ENCODE data around the gene LGALS9.

Gene LGALS9

DNA sequence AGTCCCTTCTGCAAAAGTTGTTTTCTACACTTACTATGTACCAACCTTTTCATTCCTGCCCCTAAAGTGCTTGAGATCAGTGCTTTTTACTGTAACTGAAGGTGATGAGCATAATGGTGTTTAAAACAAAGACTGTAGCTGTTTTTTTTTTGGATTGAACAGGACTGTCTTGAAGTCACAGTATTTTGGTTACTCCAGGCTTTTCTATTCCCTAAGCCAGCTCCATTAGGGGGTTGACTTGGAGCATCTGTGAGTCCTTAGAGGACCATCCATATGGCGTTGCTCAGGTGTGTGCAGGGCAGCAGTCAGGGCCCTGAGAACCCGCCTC, 29.0 kb upstream of the LGALS9 start:
- no peak for DNase-seq (ENCODE audit: low read depth, low spot score)

DNA sequence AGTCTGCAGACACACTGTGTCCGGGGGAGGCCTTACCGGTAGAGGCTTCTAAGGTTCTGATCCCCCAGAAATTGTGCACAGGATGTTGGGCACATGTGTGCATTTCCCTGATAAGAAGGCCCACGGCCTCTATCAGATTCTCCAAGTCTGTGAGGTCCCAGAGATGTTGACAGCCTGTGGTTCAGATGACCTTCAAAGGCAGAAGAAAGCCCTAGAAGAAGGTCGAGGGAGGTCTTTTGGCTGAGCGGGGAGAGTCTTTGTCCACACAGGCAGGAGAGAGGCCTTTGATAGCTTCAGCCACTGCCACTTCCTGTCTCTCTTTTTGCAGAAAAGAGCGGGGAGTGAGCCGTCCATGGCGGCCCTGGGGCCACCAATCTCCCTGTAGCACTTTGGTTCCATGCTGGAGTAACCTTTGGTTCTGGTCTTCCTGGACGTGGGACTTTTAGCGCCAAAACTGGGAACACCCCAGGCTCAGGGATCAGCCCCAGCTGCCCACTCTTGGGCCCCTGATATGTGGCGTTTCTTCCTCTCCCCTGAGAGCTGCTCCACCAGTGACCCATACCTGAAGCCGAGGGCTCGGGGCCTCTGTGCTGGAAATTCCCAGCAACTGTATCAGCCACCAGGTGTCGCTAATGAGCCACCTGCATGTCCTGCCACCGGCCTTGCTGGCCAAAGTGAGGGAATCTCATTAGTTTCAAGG, 28.1 kb upstream of the LGALS9 start:
- in situ Hi-C loops (cut with HindIII; ENCODE audit: low sequenced_read_pairs), result no loop called here
- TF ChIP-seq, protein P1, sequence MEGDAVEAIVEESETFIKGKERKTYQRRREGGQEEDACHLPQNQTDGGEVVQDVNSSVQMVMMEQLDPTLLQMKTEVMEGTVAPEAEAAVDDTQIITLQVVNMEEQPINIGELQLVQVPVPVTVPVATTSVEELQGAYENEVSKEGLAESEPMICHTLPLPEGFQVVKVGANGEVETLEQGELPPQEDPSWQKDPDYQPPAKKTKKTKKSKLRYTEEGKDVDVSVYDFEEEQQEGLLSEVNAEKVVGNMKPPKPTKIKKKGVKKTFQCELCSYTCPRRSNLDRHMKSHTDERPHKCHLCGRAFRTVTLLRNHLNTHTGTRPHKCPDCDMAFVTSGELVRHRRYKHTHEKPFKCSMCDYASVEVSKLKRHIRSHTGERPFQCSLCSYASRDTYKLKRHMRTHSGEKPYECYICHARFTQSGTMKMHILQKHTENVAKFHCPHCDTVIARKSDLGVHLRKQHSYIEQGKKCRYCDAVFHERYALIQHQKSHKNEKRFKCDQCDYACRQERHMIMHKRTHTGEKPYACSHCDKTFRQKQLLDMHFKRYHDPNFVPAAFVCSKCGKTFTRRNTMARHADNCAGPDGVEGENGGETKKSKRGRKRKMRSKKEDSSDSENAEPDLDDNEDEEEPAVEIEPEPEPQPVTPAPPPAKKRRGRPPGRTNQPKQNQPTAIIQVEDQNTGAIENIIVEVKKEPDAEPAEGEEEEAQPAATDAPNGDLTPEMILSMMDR (IDR thresholded peaks at IDR 0.05; ENCODE audit: low read depth, low read length), result peak; percentile 99
- no peak overlapping the region for H3K4me3 ChIP-seq (ENCODE audit: low read depth, low read length)
- DNase-seq (ENCODE audit: low read depth, low spot score), result peak; percentile 63

More for the DNA sequence above, 29.0 kb upstream of the LGALS9 start:
- TF ChIP-seq, protein P1 (IDR thresholded peaks at IDR 0.05; ENCODE audit: low read depth, low read length), result no peak
- in situ Hi-C loops (cut with HindIII; ENCODE audit: low sequenced_read_pairs), result no loop called here
- H3K4me3 ChIP-seq (ENCODE audit: low read depth, low read length), result no peak overlapping the region

DNA sequence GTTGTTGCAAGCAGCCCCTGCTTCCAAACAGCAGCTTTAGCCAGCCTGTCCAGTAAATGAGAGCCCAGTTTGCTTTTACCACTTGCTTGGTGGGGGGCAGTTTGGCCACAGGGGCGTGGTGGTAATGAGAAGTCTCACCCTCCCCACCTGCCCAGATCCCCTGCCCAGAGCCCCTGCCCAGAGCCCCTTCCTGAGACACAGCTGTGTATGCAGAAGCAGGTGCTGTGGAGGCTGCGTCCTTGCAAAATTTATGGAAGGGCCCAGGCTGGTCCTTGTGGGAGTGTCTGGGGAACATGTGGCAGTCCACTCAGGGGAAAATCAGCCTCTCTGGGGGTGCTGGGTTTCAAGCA, 27.6 kb upstream of the LGALS9 start:
- TF ChIP-seq, protein P1 (IDR thresholded peaks at IDR 0.05; ENCODE audit: low read depth, low read length), result no peak
- H3K4me3 ChIP-seq (ENCODE audit: low read depth, low read length), result no peak overlapping the region
- in situ Hi-C loops (cut with HindIII; ENCODE audit: low sequenced_read_pairs), result no loop called here
- DNase-seq (ENCODE audit: low read depth, low spot score), result no peak

DNA sequence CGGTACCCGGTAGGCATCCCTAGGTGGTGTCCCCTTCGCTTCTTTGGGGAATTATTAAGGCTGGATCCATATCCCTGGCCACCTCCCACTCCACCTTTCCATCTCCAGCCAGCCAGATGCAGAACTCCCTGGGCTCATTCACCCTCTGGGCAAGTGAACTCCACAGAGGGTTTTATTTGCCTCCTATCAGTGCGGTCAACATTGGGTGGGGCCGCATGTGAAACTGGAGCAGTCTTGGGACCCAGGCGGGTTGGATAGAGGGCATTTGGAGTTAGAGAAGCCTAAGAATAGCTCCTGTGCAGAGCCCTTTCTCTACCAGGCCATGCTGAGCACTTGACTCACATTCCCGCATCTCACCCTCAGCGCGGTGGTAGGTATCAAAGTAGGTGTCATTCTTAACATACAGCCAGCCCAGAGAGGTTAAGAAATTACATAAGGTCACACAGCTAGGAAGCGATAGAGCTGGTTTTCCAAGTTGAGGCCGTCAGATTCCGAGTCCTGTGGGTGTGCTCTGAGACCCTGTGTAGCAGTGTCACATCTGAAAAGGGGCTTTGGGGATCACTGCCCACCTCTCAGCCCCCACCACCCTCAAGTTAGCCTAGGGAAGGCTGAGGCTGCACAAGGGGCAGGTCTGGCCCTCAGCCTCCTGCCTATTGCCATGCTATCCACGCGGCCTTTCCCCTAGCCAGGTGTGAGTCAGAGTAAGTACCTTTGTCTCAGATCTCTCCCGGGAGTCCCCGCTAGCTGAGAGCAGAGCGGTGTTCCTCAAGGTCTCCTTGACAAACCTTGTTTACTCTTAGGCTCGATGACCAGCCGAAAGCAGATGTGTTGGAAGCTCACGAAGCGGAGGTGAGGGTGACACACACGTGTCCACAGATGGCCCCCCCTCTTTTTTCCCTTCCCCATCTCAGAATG, 26.9 kb upstream of the LGALS9 start:
- TF ChIP-seq, protein P1 (IDR thresholded peaks at IDR 0.05; ENCODE audit: low read depth, low read length), result no peak
- in situ Hi-C loops (cut with HindIII; ENCODE audit: low sequenced_read_pairs), result no loop called here
- DNase-seq (ENCODE audit: low read depth, low spot score), result no peak

DNA sequence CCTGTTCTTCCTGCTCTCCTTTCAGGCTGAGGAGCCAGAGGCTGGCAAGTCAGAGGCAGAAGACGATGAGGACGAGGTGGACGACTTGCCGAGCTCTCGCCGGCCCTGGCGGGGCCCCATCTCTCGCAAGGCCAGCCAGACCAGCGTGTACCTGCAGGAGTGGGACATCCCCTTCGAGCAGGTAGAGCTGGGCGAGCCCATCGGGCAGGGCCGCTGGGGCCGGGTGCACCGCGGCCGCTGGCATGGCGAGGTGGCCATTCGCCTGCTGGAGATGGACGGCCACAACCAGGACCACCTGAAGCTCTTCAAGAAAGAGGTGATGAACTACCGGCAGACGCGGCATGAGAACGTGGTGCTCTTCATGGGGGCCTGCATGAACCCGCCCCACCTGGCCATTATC, 25.6 kb upstream of the LGALS9 start:
- TF ChIP-seq, protein P1 (IDR thresholded peaks at IDR 0.05; ENCODE audit: low read depth, low read length), result no peak
- H3K4me3 ChIP-seq (ENCODE audit: low read depth, low read length), result no peak overlapping the region
- no peak for DNase-seq (ENCODE audit: low read depth, low spot score)
- in situ Hi-C loops (cut with HindIII; ENCODE audit: low sequenced_read_pairs), result no loop called here

More for the DNA sequence above, 26.9 kb upstream of the LGALS9 start:
- no peak overlapping the region for H3K4me3 ChIP-seq (ENCODE audit: low read depth, low read length)

DNA sequence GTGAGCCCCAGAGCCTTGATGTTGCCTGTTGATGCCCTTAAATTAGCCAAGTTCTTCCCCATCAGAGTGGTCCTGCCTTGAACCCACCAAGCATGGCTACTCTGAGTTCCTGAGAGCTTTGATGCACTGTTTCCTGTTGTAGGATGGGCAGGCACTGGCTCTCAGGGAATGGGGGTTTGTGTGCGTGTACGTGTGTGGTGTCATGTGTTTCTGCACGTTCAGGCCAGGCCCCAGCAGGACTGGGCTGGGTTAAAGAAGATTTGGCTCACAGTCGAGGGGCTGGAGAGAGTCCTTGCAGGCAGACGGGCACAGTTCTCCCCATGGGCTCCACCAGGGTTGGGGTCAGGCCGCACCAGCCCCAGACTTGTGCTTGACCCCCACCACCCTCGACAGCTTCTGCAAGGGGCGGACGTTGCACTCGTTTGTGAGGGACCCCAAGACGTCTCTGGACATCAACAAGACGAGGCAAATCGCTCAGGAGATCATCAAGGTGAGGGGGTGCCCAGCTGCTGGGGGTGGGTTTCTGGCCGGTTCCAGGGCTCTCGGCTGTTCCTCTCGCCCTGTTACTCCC, 23.4 kb upstream of the LGALS9 start:
- in situ Hi-C loops (cut with HindIII; ENCODE audit: low sequenced_read_pairs), result no loop called here
- no peak overlapping the region for H3K4me3 ChIP-seq (ENCODE audit: low read depth, low read length)
- DNase-seq (ENCODE audit: low read depth, low spot score), result no peak
- TF ChIP-seq, protein P1 (IDR thresholded peaks at IDR 0.05; ENCODE audit: low read depth, low read length), result no peak
